ENCODE data around the gene C2orf42.

C2orf42 gene

DNA sequence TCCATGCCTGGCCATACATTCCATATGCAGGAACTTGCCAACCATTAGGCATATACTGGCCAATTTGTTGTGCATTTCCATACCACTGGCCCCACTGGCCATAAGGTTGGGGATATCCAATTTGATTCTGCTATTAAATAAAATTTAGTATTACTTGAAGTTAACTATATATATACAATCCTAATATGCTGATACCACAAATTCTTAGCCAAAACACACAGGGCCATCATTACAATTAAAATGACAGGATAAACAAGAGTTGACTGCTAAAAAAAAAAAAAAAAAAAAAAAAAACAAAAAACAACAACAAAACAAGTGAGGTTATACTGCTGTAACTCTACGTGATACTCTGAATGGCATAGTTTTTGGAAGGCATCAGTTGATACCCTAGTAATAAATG is 23.5 kb upstream of the C2orf42 start:
- Histone ChIP-seq H3K4me1 (no peaks in the 10 kb centered on the region), H3K36me3 (peaks cover 3% of the 10 kb centered on the region; the same call in 1 of the 2 replicates), H3K27me3 (no peaks in the 10 kb centered on the region), H3K4me3 (ENCODE audit: low read depth, low read length) (no peak overlapping the region), H3K9me3 (no peaks in the 10 kb centered on the region)
- TF ChIP-seq, protein P1, sequence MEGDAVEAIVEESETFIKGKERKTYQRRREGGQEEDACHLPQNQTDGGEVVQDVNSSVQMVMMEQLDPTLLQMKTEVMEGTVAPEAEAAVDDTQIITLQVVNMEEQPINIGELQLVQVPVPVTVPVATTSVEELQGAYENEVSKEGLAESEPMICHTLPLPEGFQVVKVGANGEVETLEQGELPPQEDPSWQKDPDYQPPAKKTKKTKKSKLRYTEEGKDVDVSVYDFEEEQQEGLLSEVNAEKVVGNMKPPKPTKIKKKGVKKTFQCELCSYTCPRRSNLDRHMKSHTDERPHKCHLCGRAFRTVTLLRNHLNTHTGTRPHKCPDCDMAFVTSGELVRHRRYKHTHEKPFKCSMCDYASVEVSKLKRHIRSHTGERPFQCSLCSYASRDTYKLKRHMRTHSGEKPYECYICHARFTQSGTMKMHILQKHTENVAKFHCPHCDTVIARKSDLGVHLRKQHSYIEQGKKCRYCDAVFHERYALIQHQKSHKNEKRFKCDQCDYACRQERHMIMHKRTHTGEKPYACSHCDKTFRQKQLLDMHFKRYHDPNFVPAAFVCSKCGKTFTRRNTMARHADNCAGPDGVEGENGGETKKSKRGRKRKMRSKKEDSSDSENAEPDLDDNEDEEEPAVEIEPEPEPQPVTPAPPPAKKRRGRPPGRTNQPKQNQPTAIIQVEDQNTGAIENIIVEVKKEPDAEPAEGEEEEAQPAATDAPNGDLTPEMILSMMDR (IDR thresholded peaks at IDR 0.05; ENCODE audit: low read depth, low read length), result no peak
- DNase-seq, result no peak

GRCh38 chr2:70212298-70212932 is 21.6 kb upstream of the C2orf42 start:
- Histone ChIP-seq H3K36me3 (peaks cover 3% of the 10 kb centered on the region; the same call in 1 of the 2 replicates), H3K27me3 (no peaks in the 10 kb centered on the region), H3K4me1 (no peaks in the 10 kb centered on the region), H3K9me3 (no peaks in the 10 kb centered on the region), H3K4me3 (ENCODE audit: low read depth, low read length) (no peak overlapping the region)
- TF ChIP-seq, protein P1 (IDR thresholded peaks at IDR 0.05; ENCODE audit: low read depth, low read length), result no peak
- DNase-seq, result no peak

DNA sequence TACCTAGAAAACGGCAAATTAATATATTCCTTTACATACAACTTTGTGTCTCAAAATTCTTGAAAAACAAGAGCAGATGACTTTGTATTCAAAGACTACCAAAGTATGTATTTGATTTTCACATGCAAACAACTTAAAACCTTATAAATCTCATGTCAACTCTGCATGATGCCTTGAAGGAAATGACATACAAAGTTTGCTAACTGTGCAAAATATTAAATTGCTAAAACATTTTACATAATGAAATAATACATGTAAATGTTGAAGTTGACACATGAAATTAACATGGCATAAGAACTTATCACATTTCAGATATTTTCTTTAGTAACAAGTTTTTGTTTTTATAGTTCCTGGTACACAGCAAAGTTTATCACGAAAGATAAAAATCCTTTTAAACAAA is 20.8 kb upstream of the C2orf42 start:
- H3K4me1 ChIP-seq, result no peaks in the 10 kb centered on the region
- no peaks in the 10 kb centered on the region for H3K9me3 ChIP-seq
- no peak for DNase-seq
- TF ChIP-seq, protein P1 (IDR thresholded peaks at IDR 0.05; ENCODE audit: low read depth, low read length), result no peak
- no peaks in the 10 kb centered on the region for H3K27me3 ChIP-seq
- no peak overlapping the region for H3K4me3 ChIP-seq (ENCODE audit: low read depth, low read length)
- peaks cover 3% of the 10 kb centered on the region; the same call in 1 of the 2 replicates for H3K36me3 ChIP-seq

DNA sequence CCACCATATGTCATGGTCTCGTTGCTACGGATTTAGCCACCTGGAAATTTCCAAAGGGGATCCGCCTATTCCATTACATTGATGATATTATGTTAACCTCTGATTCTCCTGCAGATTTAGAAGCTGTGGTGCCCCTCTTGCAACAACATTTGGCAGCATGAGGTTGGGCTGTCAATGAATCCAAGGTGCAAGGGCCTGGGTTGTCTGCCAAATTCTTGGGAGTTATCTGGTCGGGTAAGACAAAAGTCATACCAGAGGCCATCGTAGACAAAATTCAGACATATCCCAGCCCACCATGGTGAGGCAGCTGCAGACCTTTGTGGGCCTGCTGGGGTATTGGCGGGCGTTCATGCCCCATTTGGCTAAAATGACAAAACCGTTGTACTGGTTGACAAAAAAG is 13.6 kb upstream of the C2orf42 start:
- DNase-seq, result no peak
- no peaks in the 10 kb centered on the region for H3K4me1 ChIP-seq
- TF ChIP-seq, protein P1 (IDR thresholded peaks at IDR 0.05; ENCODE audit: low read depth, low read length), result no peak
- H3K9me3 ChIP-seq, result no peaks in the 10 kb centered on the region
- H3K4me3 ChIP-seq (ENCODE audit: low read depth, low read length), result no peak overlapping the region
- H3K36me3 ChIP-seq, result no peaks in the 10 kb centered on the region
- H3K27me3 ChIP-seq, result no peaks in the 10 kb centered on the region

- Histone ChIP-seq H3K9me3 (no peaks in the 10 kb centered on the region), H3K27me3 (no peaks in the 10 kb centered on the region), H3K36me3 (no peaks in the 10 kb centered on the region), H3K4me3 (ENCODE audit: low read depth, low read length) (no peak overlapping the region), H3K4me1 (no peaks in the 10 kb centered on the region)
- TF ChIP-seq, protein P1 (IDR thresholded peaks at IDR 0.05; ENCODE audit: low read depth, low read length), result no peak
- DNase-seq, result no peak
Observed at GRCh38 chr2:70203086-70203485, 12.3 kb upstream of the C2orf42 start.

GRCh38 chr2:70202236-70202806 is 11.5 kb upstream of the C2orf42 start:
- TF ChIP-seq, protein P1 (IDR thresholded peaks at IDR 0.05; ENCODE audit: low read depth, low read length), result no peak
- no peak for DNase-seq
- Histone ChIP-seq H3K36me3 (no peaks in the 10 kb centered on the region), H3K4me3 (ENCODE audit: low read depth, low read length) (no peak overlapping the region), H3K9me3 (no peaks in the 10 kb centered on the region), H3K27me3 (no peaks in the 10 kb centered on the region), H3K4me1 (no peaks in the 10 kb centered on the region)
